Measurements from ENCODE around the gene UCK2. TPM values are rescaled to one million over a fixed set of nuclear protein-coding genes. Genes with fewer than 3 reads are reported as not detected.

UCK2 gene
- total and polyA plus RNA-seq, 10 of the 15 experiments (the other 5 are each of a cell fraction or from before 2014, with no cell fraction given), result 55.3 to 106 (median 84.9) TPM

DNA sequence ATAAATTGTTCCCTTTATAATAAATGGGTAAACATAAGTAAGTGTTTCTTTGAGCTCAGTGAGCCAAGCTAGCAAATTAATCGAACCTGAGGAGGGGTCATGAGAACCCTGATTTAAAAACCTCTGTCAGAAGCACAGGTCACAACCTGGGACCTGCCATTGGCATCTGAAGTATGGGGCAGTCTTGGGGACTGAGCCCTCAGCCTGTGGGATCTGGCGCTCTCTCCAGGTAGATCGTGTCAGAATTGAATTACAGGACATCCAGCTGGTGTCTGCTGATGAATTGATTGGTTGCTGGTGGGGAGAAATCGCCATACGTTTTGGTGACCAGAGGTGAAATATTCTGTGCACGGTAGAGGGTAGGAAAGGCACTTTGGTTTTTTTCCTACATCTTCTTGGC, 17.5 kb downstream of the UCK2 start:
- Histone ChIP-seq H4K20me1 (ENCODE audit: control insufficient read depth, insufficient read depth) (no peaks in the 10 kb centered on the region; the same call in 1 of the 2 replicates), H3K36me3 (ENCODE audit: control insufficient read depth in 2 of 2, insufficient read depth in 2 of 2, low read length in 1 of 2) (peaks cover 2 to 3% of the 10 kb centered on the region in 2 experiments; a peak in 2 of 4 replicates), H3K9me3 (replicated peaks; ENCODE audit: control insufficient read depth, insufficient read depth, low read length) (no peaks in the 10 kb centered on the region; the same call in 2 of the 3 replicates), H3K9ac (ENCODE audit: control insufficient read depth, insufficient read depth, low read length) (no peak overlapping the region), H3K4me1 (ENCODE audit: control insufficient read depth, insufficient read depth, low read length) (peaks cover 41% of the 10 kb centered on the region), H3K4me3 (no peak overlapping the region), H3K79me2 (ENCODE audit: control insufficient read depth, insufficient read depth, low read length) (peaks cover 95% of the 10 kb centered on the region), H3K27me3 (replicated peaks in 1 of 2; ENCODE audit: control insufficient read depth in 2 of 2, insufficient read depth in 2 of 2, low read length in 1 of 2) (no peaks in the 10 kb centered on the region), H3K27ac (ENCODE audit: control insufficient read depth, insufficient read depth) (no peak overlapping the region), H2AFZ (ENCODE audit: control insufficient read depth, low read depth, low read length) (no peak overlapping the region), H3K4me2 (ENCODE audit: control insufficient read depth, insufficient read depth) (no peak overlapping the region)
- DNase-seq (ENCODE audit: low read depth, low spot score) (no peak), FAIRE-seq (no peak), ATAC-seq (no peak)
- TF ChIP-seq RAD51 (IDR thresholded peaks at IDR 0.05) (no peak), GABPA (IDR thresholded peaks at IDR 0.05; ENCODE audit: low read depth) (no peak), NR2C1 (IDR thresholded peaks at IDR 0.05) (no peak), KAT2A (conservative IDR thresholded peaks at IDR 0.05; ENCODE audit: control insufficient read depth, low read depth, low read length) (no peak), CHD1 (IDR thresholded peaks at IDR 0.05; ENCODE audit: low read depth, low read length) (no peak)
- TF ChIP-seq, protein P1, sequence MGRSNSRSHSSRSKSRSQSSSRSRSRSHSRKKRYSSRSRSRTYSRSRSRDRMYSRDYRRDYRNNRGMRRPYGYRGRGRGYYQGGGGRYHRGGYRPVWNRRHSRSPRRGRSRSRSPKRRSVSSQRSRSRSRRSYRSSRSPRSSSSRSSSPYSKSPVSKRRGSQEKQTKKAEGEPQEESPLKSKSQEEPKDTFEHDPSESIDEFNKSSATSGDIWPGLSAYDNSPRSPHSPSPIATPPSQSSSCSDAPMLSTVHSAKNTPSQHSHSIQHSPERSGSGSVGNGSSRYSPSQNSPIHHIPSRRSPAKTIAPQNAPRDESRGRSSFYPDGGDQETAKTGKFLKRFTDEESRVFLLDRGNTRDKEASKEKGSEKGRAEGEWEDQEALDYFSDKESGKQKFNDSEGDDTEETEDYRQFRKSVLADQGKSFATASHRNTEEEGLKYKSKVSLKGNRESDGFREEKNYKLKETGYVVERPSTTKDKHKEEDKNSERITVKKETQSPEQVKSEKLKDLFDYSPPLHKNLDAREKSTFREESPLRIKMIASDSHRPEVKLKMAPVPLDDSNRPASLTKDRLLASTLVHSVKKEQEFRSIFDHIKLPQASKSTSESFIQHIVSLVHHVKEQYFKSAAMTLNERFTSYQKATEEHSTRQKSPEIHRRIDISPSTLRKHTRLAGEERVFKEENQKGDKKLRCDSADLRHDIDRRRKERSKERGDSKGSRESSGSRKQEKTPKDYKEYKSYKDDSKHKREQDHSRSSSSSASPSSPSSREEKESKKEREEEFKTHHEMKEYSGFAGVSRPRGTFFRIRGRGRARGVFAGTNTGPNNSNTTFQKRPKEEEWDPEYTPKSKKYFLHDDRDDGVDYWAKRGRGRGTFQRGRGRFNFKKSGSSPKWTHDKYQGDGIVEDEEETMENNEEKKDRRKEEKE (IDR thresholded peaks at IDR 0.05), result no peak
- TF ChIP-seq, protein P2, sequence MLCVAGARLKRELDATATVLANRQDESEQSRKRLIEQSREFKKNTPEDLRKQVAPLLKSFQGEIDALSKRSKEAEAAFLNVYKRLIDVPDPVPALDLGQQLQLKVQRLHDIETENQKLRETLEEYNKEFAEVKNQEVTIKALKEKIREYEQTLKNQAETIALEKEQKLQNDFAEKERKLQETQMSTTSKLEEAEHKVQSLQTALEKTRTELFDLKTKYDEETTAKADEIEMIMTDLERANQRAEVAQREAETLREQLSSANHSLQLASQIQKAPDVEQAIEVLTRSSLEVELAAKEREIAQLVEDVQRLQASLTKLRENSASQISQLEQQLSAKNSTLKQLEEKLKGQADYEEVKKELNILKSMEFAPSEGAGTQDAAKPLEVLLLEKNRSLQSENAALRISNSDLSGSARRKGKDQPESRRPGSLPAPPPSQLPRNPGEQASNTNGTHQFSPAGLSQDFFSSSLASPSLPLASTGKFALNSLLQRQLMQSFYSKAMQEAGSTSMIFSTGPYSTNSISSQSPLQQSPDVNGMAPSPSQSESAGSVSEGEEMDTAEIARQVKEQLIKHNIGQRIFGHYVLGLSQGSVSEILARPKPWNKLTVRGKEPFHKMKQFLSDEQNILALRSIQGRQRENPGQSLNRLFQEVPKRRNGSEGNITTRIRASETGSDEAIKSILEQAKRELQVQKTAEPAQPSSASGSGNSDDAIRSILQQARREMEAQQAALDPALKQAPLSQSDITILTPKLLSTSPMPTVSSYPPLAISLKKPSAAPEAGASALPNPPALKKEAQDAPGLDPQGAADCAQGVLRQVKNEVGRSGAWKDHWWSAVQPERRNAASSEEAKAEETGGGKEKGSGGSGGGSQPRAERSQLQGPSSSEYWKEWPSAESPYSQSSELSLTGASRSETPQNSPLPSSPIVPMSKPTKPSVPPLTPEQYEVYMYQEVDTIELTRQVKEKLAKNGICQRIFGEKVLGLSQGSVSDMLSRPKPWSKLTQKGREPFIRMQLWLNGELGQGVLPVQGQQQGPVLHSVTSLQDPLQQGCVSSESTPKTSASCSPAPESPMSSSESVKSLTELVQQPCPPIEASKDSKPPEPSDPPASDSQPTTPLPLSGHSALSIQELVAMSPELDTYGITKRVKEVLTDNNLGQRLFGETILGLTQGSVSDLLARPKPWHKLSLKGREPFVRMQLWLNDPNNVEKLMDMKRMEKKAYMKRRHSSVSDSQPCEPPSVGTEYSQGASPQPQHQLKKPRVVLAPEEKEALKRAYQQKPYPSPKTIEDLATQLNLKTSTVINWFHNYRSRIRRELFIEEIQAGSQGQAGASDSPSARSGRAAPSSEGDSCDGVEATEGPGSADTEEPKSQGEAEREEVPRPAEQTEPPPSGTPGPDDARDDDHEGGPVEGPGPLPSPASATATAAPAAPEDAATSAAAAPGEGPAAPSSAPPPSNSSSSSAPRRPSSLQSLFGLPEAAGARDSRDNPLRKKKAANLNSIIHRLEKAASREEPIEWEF (IDR thresholded peaks at IDR 0.05; ENCODE audit: insufficient replicate concordance, low read depth, low read length), result no peak
- TF ChIP-seq, protein P3, sequence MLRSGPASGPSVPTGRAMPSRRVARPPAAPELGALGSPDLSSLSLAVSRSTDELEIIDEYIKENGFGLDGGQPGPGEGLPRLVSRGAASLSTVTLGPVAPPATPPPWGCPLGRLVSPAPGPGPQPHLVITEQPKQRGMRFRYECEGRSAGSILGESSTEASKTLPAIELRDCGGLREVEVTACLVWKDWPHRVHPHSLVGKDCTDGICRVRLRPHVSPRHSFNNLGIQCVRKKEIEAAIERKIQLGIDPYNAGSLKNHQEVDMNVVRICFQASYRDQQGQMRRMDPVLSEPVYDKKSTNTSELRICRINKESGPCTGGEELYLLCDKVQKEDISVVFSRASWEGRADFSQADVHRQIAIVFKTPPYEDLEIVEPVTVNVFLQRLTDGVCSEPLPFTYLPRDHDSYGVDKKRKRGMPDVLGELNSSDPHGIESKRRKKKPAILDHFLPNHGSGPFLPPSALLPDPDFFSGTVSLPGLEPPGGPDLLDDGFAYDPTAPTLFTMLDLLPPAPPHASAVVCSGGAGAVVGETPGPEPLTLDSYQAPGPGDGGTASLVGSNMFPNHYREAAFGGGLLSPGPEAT (IDR thresholded peaks at IDR 0.05; ENCODE audit: low read depth), result no peak
- in situ Hi-C loops (cut with MboI) (loop anchor here (5.0 kb wide), 1 partner anchor 37 kb away; no protein-coding TSS in a partner anchor), intact Hi-C loops (cut with micrococcal nuclease; ENCODE audit: unreplicated experiment) (loop anchor here (5.0 kb wide), 1 partner anchor 37 kb away; no protein-coding TSS in a partner anchor)
- RAD21 ChIA-PET (ENCODE audit: unreplicated experiment), result interaction anchor here (1.0 to 11.4 kb wide), 6 partner anchors 9 to 39 kb away, joined by 4 to 73 read pairs (median 6); partner anchors contain the start of gene UCK2
- SMC1A ChIA-PET (ENCODE audit: uncharacterized antibody, unreplicated experiment), result interaction anchor here (0.7 to 17.9 kb wide), 12 partner anchors 8 to 121 kb away, joined by 3 to 212 read pairs (median 7); no protein-coding TSS in a partner anchor
- no TSS peak for BruUV-seq (replicated peaks)
- POLR2A ChIA-PET, result interaction anchor here (1.4 to 5.6 kb wide), 3 partner anchors 12 to 39 kb away, joined by 6 to 44 read pairs (median 8); no protein-coding TSS in a partner anchor
- CTCF ChIA-PET, result interaction anchor here (1.1 to 4.8 kb wide), 5 partner anchors 12 to 147 kb away, joined by 3 to 22 read pairs (median 5); no protein-coding TSS in a partner anchor
- 97% methylated on average over 6 of the region's 6 CpGs for WGBS (ENCODE audit: insufficient coverage, insufficient replicate concordance, low lambda C conversion rate, missing lambda C conversion rate)
